Stimulated activated CD8-positive, alpha-beta memory T cell treated with anti-CD3 and anti-CD28 coated beads, Interleukin-4, amount 100 ng/mL, for 24 hours (primary cell): ENCODE measurements around the gene CPOX.
"Not testable (repeated sequence)": the region's sequence is repeated elsewhere in the genome, so short reads cannot be mapped to it uniquely, and the experiment has no call there.

Source experiments
- DNase-seq: peaks from one replicate; pipeline ENCODE4 v3.0.0-alpha.2; 2020; ENCODE audit warnings: low read depth

CPOX gene

GRCh38 chr3:98561727-98562521, 31.5 kb downstream of the CPOX start:
- no peak for DNase-seq

- DNase-seq, result no peak
These were observed 32.5 kb downstream of the CPOX start for GRCh38 chr3:98560911-98561310.

GRCh38 chr3:98559769-98560168, 33.6 kb downstream of the CPOX start:
- DNase-seq, result not testable (repeated sequence)

- no peak for DNase-seq
These were observed 35.1 kb downstream of the CPOX start for GRCh38 chr3:98558100-98558827.

DNA sequence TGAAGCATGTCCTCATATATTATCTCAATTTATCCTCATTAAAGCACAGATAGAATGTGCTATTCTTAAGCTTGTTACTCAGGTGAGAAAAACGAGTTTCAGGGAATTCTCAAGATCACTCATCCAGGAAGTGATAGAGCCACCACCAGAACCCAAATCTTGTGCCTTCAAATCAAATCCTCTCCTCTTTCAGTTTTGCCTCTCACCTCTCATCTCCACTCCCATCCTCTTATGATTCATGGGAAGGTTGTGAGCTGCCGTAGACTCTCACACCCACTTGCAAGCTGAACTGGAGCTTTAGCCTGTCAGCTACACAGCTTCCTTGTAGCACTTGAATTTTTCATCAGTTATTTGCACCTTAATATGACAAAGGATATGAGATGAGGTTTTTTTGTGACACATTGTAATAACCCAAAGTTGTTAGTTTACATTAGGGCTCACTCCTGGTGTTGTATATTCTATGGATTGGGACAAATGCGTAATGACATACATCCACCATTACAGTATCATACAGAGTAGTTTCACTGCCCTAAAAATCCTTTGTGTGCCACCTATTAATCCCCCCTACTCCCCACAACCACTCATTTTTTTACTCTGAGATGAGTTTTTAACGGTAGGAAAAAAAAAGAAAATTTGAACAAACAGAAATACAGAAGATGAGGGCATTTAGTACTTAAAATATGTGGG, 35.9 kb downstream of the CPOX start:
- DNase-seq, result peak; percentile 25

DNA sequence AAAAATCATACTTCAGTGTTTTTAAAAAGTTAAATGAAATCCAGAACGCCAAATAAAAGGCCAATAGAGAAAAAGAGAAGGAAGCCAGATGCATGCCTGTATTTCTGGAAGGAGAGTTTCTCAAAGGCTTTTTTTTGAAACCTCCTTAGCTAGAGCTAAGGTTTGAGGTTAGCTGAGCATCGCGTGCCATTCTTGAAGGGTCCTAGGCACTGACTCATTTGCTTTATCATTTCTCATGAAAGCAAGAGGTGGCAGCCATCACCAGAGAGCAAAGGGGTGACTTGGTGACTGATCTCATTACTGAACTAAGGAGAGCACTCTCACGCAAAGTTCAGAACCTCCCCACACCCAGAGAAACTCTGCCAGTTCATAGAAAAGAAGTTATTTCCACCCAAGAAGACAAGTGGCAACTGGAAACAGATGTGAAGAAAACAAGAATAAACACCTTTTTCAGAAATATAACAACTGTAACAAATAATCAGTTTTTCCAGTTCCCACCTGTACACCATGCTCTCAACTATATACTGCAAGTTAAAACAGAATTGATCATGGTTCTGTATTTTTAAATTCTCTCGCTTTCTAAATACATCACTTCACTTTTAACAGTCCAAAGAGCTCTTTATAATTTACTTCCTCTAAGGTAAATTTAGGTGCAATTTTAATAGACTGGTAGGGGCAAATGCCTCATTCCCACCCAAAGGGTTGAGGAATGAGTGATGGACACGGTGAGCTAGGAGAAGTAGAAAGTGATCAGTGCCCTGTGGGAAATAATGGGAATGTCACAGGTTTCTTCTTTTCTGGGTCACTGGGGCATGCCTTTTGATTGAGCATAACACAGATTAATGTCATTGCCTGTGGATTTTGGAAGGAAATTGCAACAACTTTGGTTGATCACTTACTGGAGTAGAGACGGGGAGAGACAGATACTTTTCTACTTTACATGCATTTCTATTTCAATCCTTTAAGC, 37.0 kb downstream of the CPOX start:
- DNase-seq, result peak; percentile 49

DNA sequence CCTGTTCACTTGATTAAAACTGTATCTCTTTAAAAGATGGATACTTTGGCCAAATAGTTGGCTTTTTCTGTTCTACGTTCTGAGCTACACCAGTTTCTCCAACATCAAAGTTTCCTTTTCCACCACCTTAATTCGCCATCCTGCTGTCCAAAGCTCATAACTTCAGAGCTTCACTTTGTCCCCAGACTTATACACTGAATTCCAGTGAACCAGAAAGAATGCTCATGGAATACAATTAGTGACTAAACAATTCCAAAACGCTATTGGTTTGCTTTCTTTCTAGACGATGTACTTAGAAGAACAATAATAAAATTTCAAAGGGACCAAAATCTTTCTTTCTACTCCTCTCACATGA, 38.4 kb downstream of the CPOX start:
- DNase-seq, result no peak

DNA sequence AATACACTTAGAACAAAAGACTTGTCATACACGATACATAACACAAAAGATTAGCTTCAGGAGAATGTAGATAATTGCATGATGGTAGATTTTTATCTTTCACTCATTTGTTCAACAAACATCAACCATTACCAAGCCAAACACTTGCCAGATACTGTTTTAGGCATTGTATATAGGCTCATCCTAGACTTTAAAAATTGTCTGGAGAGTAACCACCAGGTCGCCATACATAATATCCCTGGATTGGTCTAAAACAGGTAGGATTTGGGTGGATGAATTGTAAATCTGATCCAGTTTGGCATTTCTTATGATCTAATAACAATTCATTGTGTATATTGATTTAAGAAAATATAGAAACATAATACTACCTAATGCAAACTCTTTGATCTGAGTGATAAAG, 38.8 kb downstream of the CPOX start:
- DNase-seq, result no peak

GRCh38 chr3:98553753-98554152, 39.7 kb downstream of the CPOX start:
- no peak for DNase-seq

GRCh38 chr3:98553021-98553563, 40.3 kb downstream of the CPOX start:
- no peak for DNase-seq

DNA sequence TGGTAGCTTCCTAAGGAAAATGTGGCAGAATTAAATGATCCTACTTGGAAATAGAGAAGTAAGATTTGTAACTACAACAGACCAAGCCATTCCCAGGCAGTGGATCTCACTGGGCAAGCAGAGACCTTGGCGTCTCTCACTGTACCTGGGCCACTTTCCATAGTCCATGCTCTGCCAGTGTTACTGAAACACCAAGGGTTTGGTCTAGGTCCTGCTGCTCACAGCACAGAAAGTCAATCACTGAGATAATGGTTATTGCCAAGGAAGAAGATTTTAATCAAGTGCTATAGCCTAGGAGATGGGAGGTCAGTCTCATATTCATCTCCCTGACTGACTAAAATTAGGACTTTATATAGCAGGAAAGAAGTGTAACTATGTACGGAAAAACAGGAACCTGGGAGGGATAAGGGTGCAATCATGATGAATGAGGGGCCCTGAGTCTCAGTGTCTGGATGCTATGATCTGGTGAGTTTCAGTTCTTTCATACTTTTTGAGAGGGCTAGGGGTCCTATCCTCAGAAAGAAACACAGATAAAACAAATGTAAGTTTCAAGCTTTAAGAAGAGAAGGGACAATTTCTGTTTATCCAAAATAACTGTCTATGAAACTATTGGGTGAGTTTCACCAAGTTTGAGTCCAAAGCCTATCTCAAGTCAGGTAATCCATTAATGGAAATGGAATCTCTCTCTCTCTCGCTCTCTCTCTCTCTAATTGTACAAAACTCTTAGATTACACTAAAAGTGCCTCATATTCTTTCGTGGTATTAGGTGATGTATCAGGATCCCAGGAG, 41.0 kb downstream of the CPOX start:
- no peak for DNase-seq

- DNase-seq, result no peak
These were observed 41.7 kb downstream of the CPOX start for GRCh38 chr3:98551754-98552153.

DNA sequence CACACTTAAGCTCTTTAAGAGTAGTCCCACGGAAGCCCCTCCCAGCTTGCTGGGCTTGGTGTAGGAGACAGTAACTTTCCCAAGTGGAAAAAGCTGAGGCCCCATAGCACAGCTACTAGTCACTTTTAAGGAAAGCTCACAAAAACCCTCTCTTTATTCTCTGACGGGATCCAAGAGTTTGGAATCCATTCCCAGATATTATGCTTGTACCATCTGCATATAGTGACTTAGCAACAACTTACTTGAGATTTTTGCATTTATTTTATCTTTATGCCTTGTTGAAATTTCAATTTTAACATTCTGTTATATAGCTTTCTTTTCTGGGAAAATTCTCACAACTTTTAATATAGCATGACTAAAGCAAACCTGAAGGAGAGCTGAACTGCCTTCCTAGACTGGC, 42.2 kb downstream of the CPOX start:
- no peak for DNase-seq

- DNase-seq, result no peak
These were observed 42.6 kb downstream of the CPOX start for GRCh38 chr3:98550833-98551232.

DNA sequence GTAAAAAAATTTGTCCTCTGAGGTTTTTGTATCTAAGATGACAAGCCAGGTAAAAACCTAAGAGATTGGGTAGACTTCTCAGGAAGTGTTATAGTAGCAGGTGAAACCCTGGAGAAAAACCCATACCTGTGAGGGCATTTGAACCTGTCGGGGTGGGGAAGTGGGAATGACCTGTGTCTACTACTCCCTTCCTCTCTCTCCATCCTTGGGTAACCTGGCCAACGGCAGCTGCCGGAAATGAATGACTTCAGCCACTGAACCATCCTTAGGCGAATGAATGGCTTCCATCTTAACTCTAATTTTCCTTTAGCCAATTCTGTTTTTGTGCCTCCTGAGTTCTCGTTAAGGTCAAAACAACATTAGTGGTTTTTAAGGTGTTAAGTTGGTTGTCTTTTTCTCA, 44.9 kb downstream of the CPOX start:
- DNase-seq, result no peak

GRCh38 chr3:98545940-98546339, 47.5 kb downstream of the CPOX start:
- DNase-seq, result no peak

- no peak for DNase-seq
These were observed 50.8 kb downstream of the CPOX start for GRCh38 chr3:98542623-98543022.

DNA sequence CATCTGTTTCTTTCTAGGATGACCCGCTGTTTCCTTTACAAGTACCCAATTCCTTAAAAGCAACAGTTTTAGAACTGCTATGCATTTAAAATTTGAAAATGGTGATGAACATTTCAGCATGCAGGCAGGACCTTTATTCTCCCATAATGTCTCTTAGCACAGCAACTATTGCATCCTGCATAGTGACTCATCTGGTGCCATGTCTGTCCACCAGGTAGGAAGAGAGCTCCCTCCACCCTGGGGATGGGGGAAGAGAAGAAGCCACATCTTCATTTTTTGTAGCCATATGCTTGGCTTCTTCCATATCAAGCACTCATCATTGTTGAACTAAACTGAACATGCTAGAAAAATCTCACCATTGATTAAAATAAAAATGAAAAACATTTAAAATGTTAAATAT, 51.7 kb downstream of the CPOX start:
- no peak for DNase-seq

DNA sequence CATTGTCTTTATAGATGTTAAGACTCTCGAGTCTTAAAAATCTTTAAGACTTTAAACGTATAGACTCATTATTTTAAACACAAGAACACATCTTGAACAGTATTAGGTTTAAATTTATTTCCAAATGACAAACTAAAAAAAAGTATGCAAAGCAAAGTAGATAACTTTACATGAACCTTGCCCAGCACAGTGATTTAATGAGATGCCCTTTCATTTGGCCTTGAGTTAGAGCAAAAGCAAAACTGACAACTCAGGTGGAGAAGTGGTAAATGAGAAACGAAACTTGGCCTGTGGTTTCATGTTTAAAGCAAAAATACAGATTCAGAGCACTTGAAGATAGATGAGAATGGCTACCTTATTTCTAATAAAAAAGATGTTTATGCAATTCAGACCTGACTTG, 53.1 kb downstream of the CPOX start:
- no peak for DNase-seq

- DNase-seq, result no peak
These were observed 56.9 kb downstream of the CPOX start for GRCh38 chr3:98536456-98537017.

- no peak for DNase-seq
These were observed 58.7 kb downstream of the CPOX start for GRCh38 chr3:98534734-98535133.
